ENCODE results near the gene MC5R. TPM values are rescaled to one million over a fixed set of nuclear protein-coding genes. Genes with fewer than 3 reads are reported as not detected.

The MC5R gene
- total RNA-seq, 1 experiment from 2014 or later, result not detected

GRCh38 chr18:13811993-13812392, 12.0 kb upstream of the MC5R start:
- H3K4me1 Mint-ChIP-seq, result peaks cover 60% of the 10 kb centered on the region in 2 experiments

More at GRCh38 chr18:13811993-13812392, 12.0 kb upstream of the MC5R start:
- no peaks in the 10 kb centered on the region for H3K79me1 ChIP-seq (ENCODE audit: insufficient read depth, low read depth, low read length, poor library complexity, severe bottlenecking)
- Mint-ChIP-seq H3K4me3 (no peak overlapping the region), H3K27ac (peak overlapping the region in 2 of 3 experiments; percentile 72 to 92; a peak in 3 of 7 replicates), H3K27me3 (ENCODE audit: low read depth) (no peaks in the 10 kb centered on the region), H3K9me3 (no peaks in the 10 kb centered on the region), H3K36me3 (ENCODE audit: insufficient read depth in 1 of 3, low read depth in 3 of 3) (no peaks in the 10 kb centered on the region)
- DNase-seq, result peak; percentile 49
- no peaks in the 10 kb centered on the region for H3K9me3 ChIP-seq (ENCODE audit: control insufficient read depth, low read depth, low read length)
- H4K8ac ChIP-seq (replicated peaks; ENCODE audit: insufficient read length, low read depth, low read length), result no peak overlapping the region
- H3K23ac ChIP-seq (ENCODE audit: insufficient read length, low read depth, low read length), result no peak overlapping the region
- H3K23me2 ChIP-seq (ENCODE audit: insufficient read length, low read depth, low read length, poor library complexity, severe bottlenecking), result no peaks in the 10 kb centered on the region
- H4K20me1 ChIP-seq (ENCODE audit: control insufficient read depth, insufficient read depth, insufficient read length), result no peaks in the 10 kb centered on the region
- H3K27me3 ChIP-seq (ENCODE audit: insufficient read depth, low read length), result no peaks in the 10 kb centered on the region
- H2AFZ ChIP-seq (ENCODE audit: low read length), result no peak overlapping the region
- no peak overlapping the region for H2AK5ac ChIP-seq (ENCODE audit: insufficient read length, low read length)
- H3K4ac ChIP-seq (ENCODE audit: low read depth, low read length), result no peak overlapping the region
- no peak overlapping the region for H3T11ph ChIP-seq (ENCODE audit: low read length)
- H3K79me2 ChIP-seq (ENCODE audit: insufficient read depth, low read length), result no peaks in the 10 kb centered on the region
- H4K91ac ChIP-seq (ENCODE audit: insufficient read length, low read depth, low read length), result no peak overlapping the region
- no peak overlapping the region for H3K9ac ChIP-seq (ENCODE audit: extremely low read depth, insufficient read length, low read length)
- H4K5ac ChIP-seq (ENCODE audit: insufficient read length, low read depth, low read length), result no peak overlapping the region
- no peak overlapping the region for H2BK5ac ChIP-seq (ENCODE audit: insufficient read length, low read length)
- no peak overlapping the region for H3K56ac ChIP-seq (ENCODE audit: insufficient read length, low read depth, low read length)
- H2BK12ac ChIP-seq (ENCODE audit: insufficient read length, low read depth, low read length), result no peak overlapping the region
- H2BK20ac ChIP-seq (ENCODE audit: low read depth, low read length, poor library complexity, severe bottlenecking), result no peak overlapping the region
- no CpG with 5 or more reads among the region's 6 CpGs for WGBS (ENCODE audit: extremely low coverage, insufficient read length, low lambda C conversion rate)
- H2BK120ac ChIP-seq (ENCODE audit: low read depth, low read length, poor library complexity, severe bottlenecking), result no peak overlapping the region
- peak; percentile 59 for TF ChIP-seq CTCF (conservative IDR thresholded peaks at IDR 0.05)
- H3K27ac ChIP-seq (ENCODE audit: insufficient read length, low read depth, low read length), result no peak overlapping the region
- 0 out of 2 replicates have a peak overlapping the region, but pooled peaks have one; percentile 32 for H3K14ac ChIP-seq (ENCODE audit: insufficient read depth, low read length)
- H3K4me2 ChIP-seq (ENCODE audit: insufficient read depth, insufficient read length, low read length), result no peak overlapping the region
- H2BK15ac ChIP-seq (ENCODE audit: low read depth, low read length), result no peak overlapping the region
- H3K4me1 ChIP-seq (ENCODE audit: insufficient read depth, low read length), result peaks cover 29% of the 10 kb centered on the region
- H3K18ac ChIP-seq (ENCODE audit: insufficient read length, low read depth, low read length), result no peak overlapping the region

Measured in H9 (cell line).